ENCODE measurements around the gene EXOC6B.

The EXOC6B gene

DNA sequence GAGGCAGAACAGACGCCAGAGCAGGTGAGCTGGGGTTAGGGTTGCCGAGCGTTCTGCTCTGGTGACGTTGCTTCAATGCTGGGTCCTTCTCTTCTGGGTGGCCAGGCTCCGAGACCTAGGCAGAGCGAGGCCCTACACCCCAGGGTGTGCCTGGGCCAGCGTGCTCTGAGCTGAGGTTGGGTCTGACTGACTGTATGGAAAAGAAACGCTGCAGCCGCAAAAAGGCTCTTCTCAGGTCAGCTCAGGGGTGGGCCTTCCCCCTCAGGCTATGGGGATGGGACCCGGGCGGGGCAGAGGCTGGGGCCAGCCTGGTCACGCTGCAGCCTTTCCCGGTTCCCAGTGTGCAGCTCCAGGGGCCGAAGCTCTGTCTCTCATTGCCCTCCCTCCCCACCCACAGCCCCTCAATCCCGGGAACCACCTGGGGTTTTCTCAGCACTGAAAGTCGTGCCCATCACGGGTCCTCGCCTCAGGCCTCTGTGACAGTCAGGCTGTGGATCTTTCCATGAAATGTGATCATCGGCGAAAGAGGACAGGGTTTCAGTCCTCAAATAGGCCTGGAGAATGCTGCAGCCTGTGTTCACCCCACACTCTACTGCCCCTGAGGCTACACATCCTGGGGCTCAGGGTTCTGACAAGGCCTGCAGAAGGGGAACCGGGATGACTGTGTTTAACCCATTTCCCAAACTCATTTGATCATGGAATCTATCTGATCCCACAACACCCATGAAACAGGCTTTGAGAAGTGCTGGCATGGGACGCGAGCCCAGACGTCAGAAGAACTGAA is 697.6 kb downstream of the EXOC6B start:
- no peak for DNase-seq

DNA sequence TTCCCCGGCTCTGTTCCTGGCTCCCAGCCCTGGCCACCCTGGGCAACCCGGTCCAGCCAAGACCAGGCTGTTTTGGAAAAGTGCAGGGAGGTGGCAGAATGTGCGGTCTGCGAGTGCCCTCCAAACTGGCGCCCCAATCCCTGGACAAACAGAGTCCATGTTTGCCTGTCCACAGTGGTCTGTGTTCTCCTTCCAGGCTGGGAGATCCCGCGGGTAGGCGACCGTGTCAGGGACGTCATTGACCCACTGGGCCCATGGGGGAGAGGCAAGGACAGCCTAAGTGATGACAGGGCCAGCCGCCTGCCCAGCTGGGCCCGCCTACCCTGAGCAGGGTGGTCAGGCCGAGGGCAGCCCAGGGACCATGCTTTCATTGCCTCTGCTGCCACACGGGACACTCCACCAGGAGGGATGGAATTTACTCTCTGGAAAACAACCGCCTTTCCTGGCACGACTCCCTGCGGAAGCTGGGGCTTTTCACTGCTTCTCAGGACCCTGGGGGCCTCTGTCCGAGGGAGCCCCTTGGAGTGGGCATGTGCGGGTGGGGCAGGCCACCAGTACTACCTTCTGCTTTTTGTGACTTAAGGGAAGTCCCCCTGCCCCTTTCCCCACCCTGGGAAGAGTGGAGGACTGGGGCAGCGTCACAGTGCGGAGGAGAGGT is 698.3 kb downstream of the EXOC6B start:
- DNase-seq, result peak; percentile 11

DNA sequence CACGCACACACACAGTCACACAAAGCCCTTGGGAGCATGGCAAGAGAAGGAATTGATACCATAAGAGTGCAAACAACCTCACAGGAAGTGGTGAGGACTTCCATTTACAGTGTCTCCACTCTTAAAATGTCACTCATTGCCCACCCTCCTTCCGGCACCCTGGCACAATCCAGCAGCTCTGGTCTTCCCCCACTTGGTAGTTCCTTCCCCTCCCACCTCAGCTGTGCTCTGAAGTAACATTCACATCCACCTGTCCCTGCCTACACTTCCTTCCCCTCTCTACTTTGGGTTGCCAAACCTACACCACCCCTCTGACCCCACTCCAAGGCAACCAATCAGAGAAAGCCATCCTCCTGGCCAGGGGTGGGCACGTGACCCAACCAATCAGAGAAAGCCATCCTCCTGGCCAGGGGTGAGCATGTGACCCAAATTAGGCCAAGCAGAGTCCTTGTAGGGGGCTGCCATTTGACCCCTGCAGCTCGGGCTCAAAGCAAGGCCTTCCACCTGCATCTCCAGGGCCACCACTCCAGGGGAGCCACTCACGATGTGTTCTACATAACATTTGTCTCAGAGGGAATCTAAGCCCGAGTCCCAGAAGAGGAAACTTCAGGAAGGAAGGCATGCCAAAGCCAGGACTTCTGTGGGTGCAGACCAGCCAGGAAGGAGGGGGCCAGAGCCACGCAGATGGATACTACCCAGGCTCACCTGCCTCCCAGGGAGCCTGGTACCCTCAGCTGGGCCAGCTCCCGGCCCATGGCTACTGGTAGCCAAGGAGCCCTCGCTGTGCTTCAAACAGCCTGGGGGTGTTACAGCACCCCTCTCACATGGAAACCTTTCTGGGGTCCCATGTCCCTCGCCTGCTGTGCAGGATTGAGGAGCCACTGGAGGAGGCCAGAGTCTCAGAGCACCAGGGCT is 699.4 kb downstream of the EXOC6B start:
- peak; percentile 15 for DNase-seq

Measured in activated CD4-positive, CD25-positive, alpha-beta regulatory T cell treated with anti-CD3 and anti-CD28 coated beads, Interleukin-2, amount 50 U/mL, for 72 hours (primary cell).